Right lobe of liver (tissue), 6 donors: ENCODE results near the gene RIMKLB. TPM values are rescaled to one million over a fixed set of nuclear protein-coding genes. Genes with fewer than 3 reads are reported as not detected.
A peak's percentile ranks its signal among the peaks of the same experiment; 100 is the strongest.

ENCODE experiments used
- ATAC-seq, 4 donors: fragments of 200-7000 bp; cut with Tn5 transposase; one replicate each; pipeline ENCODE4 v1.9.1; 2020; ENCODE audit warnings: mild to moderate bottlenecking in 4 of 4, moderate library complexity in 4 of 4
- DNase-seq, 3 donors: peaks; one replicate each; pipeline ENCODE4 v3.0.0-alpha.2; 2020
- H3K27ac ChIP-seq, 3 donors: fragments of 200-600 bp; one replicate each; pipeline ENCODE4 v1.8.0; 2022
- H3K27me3 ChIP-seq, 2 donors: fragments of 200-600 bp; one replicate each; pipeline ENCODE4 v1.8.0; 2022
- H3K36me3 ChIP-seq, 4 donors: fragments of 200-600 bp; sonication (generic) in 1 of 4; one replicate each; pipeline versions ENCODE4 v1.5.1 to v1.8.0; 2017 to 2022; ENCODE audit warnings: control low read depth in 1 of 4
- H3K4me1 ChIP-seq, 4 donors: fragments of 200-600 bp; sonication (generic) in 1 of 4; one replicate each; pipeline versions ENCODE4 v1.5.1 to v1.8.0; 2017 to 2022; ENCODE audit warnings: control low read depth in 1 of 4
- H3K4me3 ChIP-seq, 3 donors: fragments of 200-600 bp; one replicate each; pipeline ENCODE4 v1.8.0; 2022
- H3K9me3 ChIP-seq, 4 donors: fragments of 200-600 bp; sonication (generic) in 1 of 4; one replicate each; pipeline versions ENCODE4 v1.5.1 to v1.8.0; 2017 to 2022; ENCODE audit warnings: control low read depth in 1 of 4
- POLR2A ChIP-seq: fragments of 450-650 bp; IDR thresholded peaks from one replicate; pipeline ENCODE4 v1.6.1; 2017; ENCODE audit warnings: antibody characterized with exemption, mild to moderate bottlenecking
- WGBS: methylation state at CpG from one replicate; pipeline ENCODE4 v1.1.6; 2018; ENCODE audit warnings: low coverage, low lambda C conversion rate; ENCODE audit not compliant: insufficient coverage; ENCODE audit errors: missing lambda C conversion rate; 5-methylcytosine and 5-hydroxymethylcytosine counted together
- intact Hi-C, 2 donors: fragments of 100-400 bp; cut with DNase I; formaldehyde crosslinking; loops; one replicate each; pipeline versions ENCODE4 v1.11.2 to v1.14.1; 2022
- total RNA-seq, 6 experiments: library from RNA; depleted of rRNA in 2 of 6; stranded (reverse); fragments of >200 nt in 2 of 6; fragmentation: NEBNext Ultra II Directional in 3 of 6; extraction: Animal tissue kit (Norgen Biotek cat#: 25700) in 3 of 6; gene quantifications; one replicate each; pipeline versions ENCODE4 v1.1.0 to v1.2.4, GENCODE V29; 2016 to 2023
- TF ChIP-seq, protein P1 (sequence below), 4 donors: fragments of 200-600 bp in 3 of 4; fragments of 450-650 bp in 1 of 4; IDR thresholded peaks; one replicate each; pipeline versions ENCODE4 v1.5.1 to v1.8.0; 2016 to 2022; ENCODE audit warnings: antibody characterized with exemption in 4 of 4, mild to moderate bottlenecking in 2 of 4
- donor health status: DM: no; HTN: yes; CAD: no.
- donor health status: DM: no; HTN: no; CAD: no.
- donor health status: DM: no; HTN: no; CAD: no.
- donor health status: DM: no; HTN: yes; CAD: no.
- donor health status: DM: no; HTN: yes; CAD: no.

The RIMKLB gene
- total RNA-seq, 6 experiments from 2014 or later: 1.3 to 4.7 (median 2.6) TPM

DNA sequence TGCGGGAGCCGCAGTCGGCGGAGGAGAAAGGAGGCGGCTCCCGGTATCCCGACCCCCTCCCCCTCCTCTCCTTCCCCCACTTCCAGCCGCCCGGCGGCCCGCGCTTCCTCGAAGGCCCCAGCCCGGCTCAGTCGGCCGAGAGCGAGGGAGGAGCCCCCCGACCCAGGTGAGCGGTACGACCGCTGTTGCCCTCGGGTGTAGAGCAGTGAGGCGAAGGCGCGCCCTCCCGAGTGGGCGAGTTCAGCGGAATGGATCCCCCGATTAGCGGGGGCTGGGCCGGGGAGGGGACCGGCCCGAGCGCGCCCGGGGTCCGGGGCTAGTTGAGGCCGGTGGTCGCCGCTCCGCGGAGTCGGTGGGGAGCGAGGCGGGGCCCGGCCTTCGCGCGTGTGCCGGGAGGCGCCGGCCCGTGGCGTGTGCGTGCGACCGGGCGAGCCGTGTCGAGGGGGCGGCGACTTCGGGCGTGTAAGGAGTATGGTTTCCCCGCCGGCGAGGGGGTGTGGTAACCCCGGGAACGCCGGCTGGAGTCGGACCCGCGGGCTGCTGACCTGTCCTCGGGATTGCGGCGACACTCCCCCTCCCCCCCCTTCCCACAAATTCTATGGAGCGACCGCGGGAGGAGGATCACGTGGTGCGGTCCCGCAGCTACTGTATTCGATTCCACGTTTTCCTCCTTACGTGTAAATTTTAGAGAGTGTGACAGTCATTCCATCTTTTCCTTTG lies 501 bp downstream of the RIMKLB start:
- Histone ChIP-seq H3K36me3 (no peaks in the 10 kb centered on the region), H3K9me3 (no peaks in the 10 kb centered on the region), H3K27me3 (no peaks in the 10 kb centered on the region), H3K4me1 (peaks cover 0 to 4% (median 0%) of the 10 kb centered on the region in 4 donors), H3K4me3 (peak overlapping the region; percentile 68 to 89 (median 78)), H3K27ac (peak overlapping the region; percentile 36 to 91 (median 74))
- 1% methylated on average over 30 of the region's 85 CpGs for WGBS
- ATAC-seq (peak; percentile 59 to 63 (median 62)), DNase-seq (peak; percentile 54 to 65 (median 59))
- TF ChIP-seq POLR2A: no peak
- TF ChIP-seq, protein P1, sequence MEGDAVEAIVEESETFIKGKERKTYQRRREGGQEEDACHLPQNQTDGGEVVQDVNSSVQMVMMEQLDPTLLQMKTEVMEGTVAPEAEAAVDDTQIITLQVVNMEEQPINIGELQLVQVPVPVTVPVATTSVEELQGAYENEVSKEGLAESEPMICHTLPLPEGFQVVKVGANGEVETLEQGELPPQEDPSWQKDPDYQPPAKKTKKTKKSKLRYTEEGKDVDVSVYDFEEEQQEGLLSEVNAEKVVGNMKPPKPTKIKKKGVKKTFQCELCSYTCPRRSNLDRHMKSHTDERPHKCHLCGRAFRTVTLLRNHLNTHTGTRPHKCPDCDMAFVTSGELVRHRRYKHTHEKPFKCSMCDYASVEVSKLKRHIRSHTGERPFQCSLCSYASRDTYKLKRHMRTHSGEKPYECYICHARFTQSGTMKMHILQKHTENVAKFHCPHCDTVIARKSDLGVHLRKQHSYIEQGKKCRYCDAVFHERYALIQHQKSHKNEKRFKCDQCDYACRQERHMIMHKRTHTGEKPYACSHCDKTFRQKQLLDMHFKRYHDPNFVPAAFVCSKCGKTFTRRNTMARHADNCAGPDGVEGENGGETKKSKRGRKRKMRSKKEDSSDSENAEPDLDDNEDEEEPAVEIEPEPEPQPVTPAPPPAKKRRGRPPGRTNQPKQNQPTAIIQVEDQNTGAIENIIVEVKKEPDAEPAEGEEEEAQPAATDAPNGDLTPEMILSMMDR (IDR thresholded peaks at IDR 0.05): no peak
- intact Hi-C loops: no loop called here

DNA sequence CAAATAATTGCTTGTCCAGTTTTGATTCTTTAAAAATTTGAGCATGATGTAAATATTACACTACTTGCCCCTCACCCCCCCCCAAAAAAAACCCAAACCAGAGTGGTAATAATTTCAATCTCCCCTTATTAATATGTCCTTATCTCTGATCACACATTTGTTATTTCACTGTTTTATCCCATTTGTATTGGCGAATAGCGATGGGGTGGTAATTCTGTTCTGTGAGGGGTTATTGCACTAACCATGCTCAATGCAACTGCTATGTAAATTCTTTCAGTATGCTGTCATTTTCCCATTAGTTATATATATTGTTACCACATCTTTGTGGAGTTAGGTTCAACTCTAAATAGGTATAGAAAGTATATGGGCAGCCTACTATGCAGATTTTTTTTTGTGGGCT lies 1.1 kb downstream of the RIMKLB start:
- intact Hi-C loops: no loop called here
- Histone ChIP-seq H3K4me1 (peaks cover 0 to 4% (median 0%) of the 10 kb centered on the region in 4 donors), H3K36me3 (no peaks in the 10 kb centered on the region), H3K9me3 (no peaks in the 10 kb centered on the region), H3K4me3 (peak overlapping the region; percentile 68 to 89 (median 78)), H3K27ac (peak overlapping the region in 1 of 3 donors; percentile 74), H3K27me3 (no peaks in the 10 kb centered on the region)
- ATAC-seq: no peak
- TF ChIP-seq POLR2A: no peak
- TF ChIP-seq, protein P1 (IDR thresholded peaks at IDR 0.05): no peak
- 23% methylated on average over 2 of the region's 2 CpGs for whole genome bisulfite sequencing
- DNase-seq: no peak

DNA sequence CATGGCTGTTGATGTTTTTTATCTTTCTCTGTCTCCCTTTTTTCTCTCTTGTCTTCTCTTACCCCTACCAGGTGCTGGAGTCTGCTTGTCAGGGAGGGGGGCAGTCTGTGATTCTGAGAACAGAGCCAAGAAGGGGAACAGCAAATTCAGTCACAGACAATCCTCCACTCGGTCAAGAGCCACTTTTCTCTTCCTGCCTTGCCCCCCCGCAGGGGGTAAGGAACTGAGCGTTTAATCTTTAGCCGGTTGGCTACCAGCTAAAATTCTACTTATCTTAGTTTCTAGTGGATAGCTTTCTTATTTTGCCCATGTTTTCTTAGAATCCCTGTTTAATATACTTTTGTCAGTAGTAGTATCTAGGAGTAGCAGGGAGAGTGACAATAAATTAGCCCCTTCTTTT lies 1.9 kb downstream of the RIMKLB start:
- no peak for ATAC-seq
- Histone ChIP-seq H3K9me3 (no peaks in the 10 kb centered on the region), H3K36me3 (no peaks in the 10 kb centered on the region), H3K27ac (no peak overlapping the region), H3K27me3 (no peaks in the 10 kb centered on the region), H3K4me3 (no peak overlapping the region), H3K4me1 (peaks cover 0 to 4% (median 0%) of the 10 kb centered on the region in 4 donors)
- no peak for TF ChIP-seq POLR2A
- TF ChIP-seq, protein P1 (IDR thresholded peaks at IDR 0.05): no peak
- no peak for DNase-seq
- intact Hi-C loops: no loop called here
- WGBS: 32% methylated on average over 4 of the region's 4 CpGs

DNA sequence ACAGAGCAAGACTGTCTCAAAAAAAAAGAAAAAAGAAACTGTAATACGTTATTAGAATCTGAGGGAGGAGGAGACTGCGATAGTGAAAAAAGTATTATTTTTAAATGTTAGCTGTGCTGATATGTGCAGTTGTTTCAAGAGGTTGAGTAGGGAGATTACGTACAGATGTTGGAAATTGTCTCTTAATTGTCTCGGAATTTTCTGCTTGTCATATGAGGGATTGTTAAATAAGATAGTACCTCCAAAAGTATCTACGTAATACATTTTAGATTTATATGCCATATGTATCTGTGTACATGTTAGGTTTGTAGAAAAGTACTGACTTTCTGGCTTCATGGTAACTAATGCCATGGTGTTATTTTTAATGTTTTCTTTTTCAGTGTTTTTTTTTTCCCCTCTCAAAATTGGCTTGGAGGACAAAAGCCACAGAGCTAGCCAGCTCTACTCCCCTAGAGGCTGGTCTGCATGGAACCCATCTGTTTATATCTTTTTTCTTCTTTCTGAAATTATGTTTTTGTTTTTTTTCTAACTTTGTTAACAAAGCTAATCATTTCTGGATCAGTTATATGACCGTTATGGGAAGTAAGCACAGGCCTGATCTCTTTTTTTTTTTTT lies 3.4 kb downstream of the RIMKLB start:
- Histone ChIP-seq H3K4me1 (peaks cover 0 to 4% (median 0%) of the 10 kb centered on the region in 4 donors), H3K27me3 (no peaks in the 10 kb centered on the region), H3K4me3 (no peak overlapping the region), H3K27ac (no peak overlapping the region), H3K36me3 (no peaks in the 10 kb centered on the region), H3K9me3 (no peaks in the 10 kb centered on the region)
- ATAC-seq (no peak), DNase-seq (no peak)
- intact Hi-C loops: no loop called here
- TF ChIP-seq POLR2A: no peak
- TF ChIP-seq, protein P1 (IDR thresholded peaks at IDR 0.05): no peak
- 93% methylated on average over 6 of the region's 6 CpGs for WGBS
